ENCODE results near the gene RHAG. TPM values are rescaled to one million over a fixed set of nuclear protein-coding genes. Genes with fewer than 3 reads are reported as not detected.

Gene RHAG
- total RNA-seq, 1 experiment from 2014 or later, result 0.57 TPM

GRCh38 chr6:49676671-49677281, 40.1 kb upstream of the RHAG start (continued):
- no peak for TF ChIP-seq TCF7L2 (IDR thresholded peaks at IDR 0.05; ENCODE audit: borderline replicate concordance, extremely low read depth, insufficient read depth, insufficient read length)
- no peak for TF ChIP-seq SP1 (IDR thresholded peaks at IDR 0.05; ENCODE audit: low read depth)
- TF ChIP-seq FOSL1 (IDR thresholded peaks at IDR 0.05; ENCODE audit: low read depth), result no peak
- no peak for TF ChIP-seq EZH2phosphoT487 (IDR thresholded peaks at IDR 0.05; ENCODE audit: borderline replicate concordance)
- TF ChIP-seq, protein P1, sequence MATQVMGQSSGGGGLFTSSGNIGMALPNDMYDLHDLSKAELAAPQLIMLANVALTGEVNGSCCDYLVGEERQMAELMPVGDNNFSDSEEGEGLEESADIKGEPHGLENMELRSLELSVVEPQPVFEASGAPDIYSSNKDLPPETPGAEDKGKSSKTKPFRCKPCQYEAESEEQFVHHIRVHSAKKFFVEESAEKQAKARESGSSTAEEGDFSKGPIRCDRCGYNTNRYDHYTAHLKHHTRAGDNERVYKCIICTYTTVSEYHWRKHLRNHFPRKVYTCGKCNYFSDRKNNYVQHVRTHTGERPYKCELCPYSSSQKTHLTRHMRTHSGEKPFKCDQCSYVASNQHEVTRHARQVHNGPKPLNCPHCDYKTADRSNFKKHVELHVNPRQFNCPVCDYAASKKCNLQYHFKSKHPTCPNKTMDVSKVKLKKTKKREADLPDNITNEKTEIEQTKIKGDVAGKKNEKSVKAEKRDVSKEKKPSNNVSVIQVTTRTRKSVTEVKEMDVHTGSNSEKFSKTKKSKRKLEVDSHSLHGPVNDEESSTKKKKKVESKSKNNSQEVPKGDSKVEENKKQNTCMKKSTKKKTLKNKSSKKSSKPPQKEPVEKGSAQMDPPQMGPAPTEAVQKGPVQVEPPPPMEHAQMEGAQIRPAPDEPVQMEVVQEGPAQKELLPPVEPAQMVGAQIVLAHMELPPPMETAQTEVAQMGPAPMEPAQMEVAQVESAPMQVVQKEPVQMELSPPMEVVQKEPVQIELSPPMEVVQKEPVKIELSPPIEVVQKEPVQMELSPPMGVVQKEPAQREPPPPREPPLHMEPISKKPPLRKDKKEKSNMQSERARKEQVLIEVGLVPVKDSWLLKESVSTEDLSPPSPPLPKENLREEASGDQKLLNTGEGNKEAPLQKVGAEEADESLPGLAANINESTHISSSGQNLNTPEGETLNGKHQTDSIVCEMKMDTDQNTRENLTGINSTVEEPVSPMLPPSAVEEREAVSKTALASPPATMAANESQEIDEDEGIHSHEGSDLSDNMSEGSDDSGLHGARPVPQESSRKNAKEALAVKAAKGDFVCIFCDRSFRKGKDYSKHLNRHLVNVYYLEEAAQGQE (IDR thresholded peaks at IDR 0.05; ENCODE audit: low read depth), result no peak
- TF ChIP-seq RAD21 (IDR thresholded peaks at IDR 0.05; ENCODE audit: low read depth), result no peak

DNA sequence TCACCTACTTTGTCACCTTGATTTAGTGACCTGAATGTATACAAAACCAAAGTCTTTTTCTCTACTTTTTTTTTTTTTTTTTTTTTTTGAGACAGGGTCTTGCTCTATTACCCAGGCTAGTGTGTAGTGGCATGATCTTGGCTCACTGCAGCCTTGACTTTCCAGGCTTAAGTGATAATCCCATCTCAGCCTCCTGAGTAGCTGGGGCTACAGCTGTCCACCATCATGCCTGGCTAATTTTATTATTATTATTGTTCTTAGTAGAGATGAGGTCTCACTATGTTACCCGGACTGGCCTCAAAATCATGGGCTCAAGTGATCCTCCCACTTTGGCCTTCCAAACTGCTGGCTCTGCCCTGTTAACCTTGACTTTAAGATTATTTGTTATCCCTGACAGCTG, 39.2 kb upstream of the RHAG start:
- ChIA-PET POLR2A (no interaction called here), CTCF (no interaction called here), RAD21 (ENCODE audit: low non-redundant PET in 1 of 2, low total read pairs in 2 of 2, uncharacterized antibody in 2 of 2, unreplicated experiment in 2 of 2) (no interaction called here)
- Histone ChIP-seq H2AFZ (ENCODE audit: low read depth, low read length, poor library complexity, severe bottlenecking) (no peak overlapping the region), H4K20me1 (ENCODE audit: insufficient read depth) (no peaks in the 10 kb centered on the region), H3K4me3 (replicated peaks in 1 of 2; ENCODE audit: low read depth in 1 of 2, low read length in 2 of 2) (no peak overlapping the region), H3K9me2 (ENCODE audit: insufficient read depth) (no peaks in the 10 kb centered on the region), H3K9me3 (ENCODE audit: control insufficient read depth in 1 of 2, insufficient read depth in 1 of 2, low read depth in 1 of 2, low read length in 2 of 2) (no peaks in the 10 kb centered on the region), H3K4me2 (ENCODE audit: low read length) (no peak overlapping the region), H3K36me3 (ENCODE audit: control insufficient read depth in 1 of 2, insufficient read depth in 2 of 2, low read length in 2 of 2) (no peaks in the 10 kb centered on the region), H3K9ac (ENCODE audit: low read length) (no peak overlapping the region), H3K4me1 (ENCODE audit: control insufficient read depth in 1 of 2, insufficient read depth in 2 of 2, low read length in 2 of 2) (no peaks in the 10 kb centered on the region), H3K79me2 (ENCODE audit: insufficient read depth, low read length) (no peaks in the 10 kb centered on the region), H3K27me3 (ENCODE audit: insufficient read depth, low read length) (no peaks in the 10 kb centered on the region), H3K27ac (ENCODE audit: low read depth, low read length) (no peak overlapping the region)
- intact Hi-C loops (cut with micrococcal nuclease), result no loop called here
- ATAC-seq (no peak), DNase-seq (ENCODE audit: low read depth, low spot score) (no peak)
- no TSS peak for BruUV-seq (replicated peaks)
- TF ChIP-seq ELF1 (IDR thresholded peaks at IDR 0.05; ENCODE audit: borderline replicate concordance, low read depth), result no peak
- no peak for TF ChIP-seq CTCF (IDR thresholded peaks at IDR 0.05 in 2 of 3, conservative IDR thresholded peaks at IDR 0.05 in 1 of 3; ENCODE audit: borderline replicate concordance in 1 of 3, insufficient read depth in 1 of 3, low read depth in 2 of 3, low read length in 2 of 3)
- no peak for TF ChIP-seq ZNF274 (IDR thresholded peaks at IDR 0.05; ENCODE audit: low read depth, low read length)
- TF ChIP-seq EGR1 (IDR thresholded peaks at IDR 0.05; ENCODE audit: low read depth), result no peak
- TF ChIP-seq POLR2A (IDR thresholded peaks at IDR 0.05; ENCODE audit: borderline replicate concordance, extremely low read depth, insufficient read depth, insufficient read length), result no peak
- no peak for TF ChIP-seq JUND (IDR thresholded peaks at IDR 0.05)
- TF ChIP-seq MAX (IDR thresholded peaks at IDR 0.05), result no peak
- TF ChIP-seq SIN3A (IDR thresholded peaks at IDR 0.05; ENCODE audit: low read depth), result no peak
- TF ChIP-seq FOSL1 (IDR thresholded peaks at IDR 0.05; ENCODE audit: low read depth), result no peak
- no peak for TF ChIP-seq RAD21 (IDR thresholded peaks at IDR 0.05; ENCODE audit: low read depth)
- no peak for TF ChIP-seq EZH2phosphoT487 (IDR thresholded peaks at IDR 0.05; ENCODE audit: borderline replicate concordance)
- TF ChIP-seq ATF3 (IDR thresholded peaks at IDR 0.05), result no peak
- TF ChIP-seq CBX3 (IDR thresholded peaks at IDR 0.05; ENCODE audit: low read depth), result no peak
- no peak for TF ChIP-seq CEBPB (IDR thresholded peaks at IDR 0.05; ENCODE audit: low read depth)
- TF ChIP-seq EZH2 (IDR thresholded peaks at IDR 0.05), result no peak
